HEK293 (cell line): ENCODE measurements around the gene YPEL5.

ENCODE experiments used
- MEIS1 ChIP-seq: sonication (generic); formaldehyde crosslinking; IDR thresholded peaks from 2 replicates; pipeline ENCODE4 v1.8.1; 2022; ENCODE audit warnings: missing genetic modification reagents, mild to moderate bottlenecking, borderline replicate concordance
- SCRT2 ChIP-seq: fragments of 450-650 bp; formaldehyde crosslinking; IDR thresholded peaks from 2 replicates; pipeline ENCODE4 v1.5.1; 2016; ENCODE audit warnings: missing biosample characterization, missing genetic modification characterization
- SP2 ChIP-seq: fragments of 450-650 bp; formaldehyde crosslinking; IDR thresholded peaks from 2 replicates; pipeline ENCODE4 v1.5.1; 2016; ENCODE audit warnings: missing biosample characterization, missing genetic modification characterization
- TRIM28 ChIP-seq: IDR thresholded peaks from 2 replicates; pipeline ENCODE4 v1.6.1; 2011; ENCODE audit warnings: low read length, control low read depth, borderline replicate concordance
- ZNF10 ChIP-seq: fragments of 450-650 bp; formaldehyde crosslinking; IDR thresholded peaks from 2 replicates; pipeline ENCODE4 v1.5.1; 2017; ENCODE audit warnings: missing biosample characterization, missing genetic modification characterization
- ZNF114 ChIP-seq: fragments of 450-650 bp; formaldehyde crosslinking; IDR thresholded peaks from 2 replicates; pipeline ENCODE4 v1.5.0; 2017; ENCODE audit warnings: missing biosample characterization, missing genetic modification characterization
- ZNF132 ChIP-seq: fragments of 450-650 bp; formaldehyde crosslinking; IDR thresholded peaks from 2 replicates; pipeline ENCODE4 v1.5.1; 2017; ENCODE audit warnings: missing biosample characterization, missing genetic modification characterization, borderline replicate concordance
- ZNF133 ChIP-seq: fragments of 450-650 bp; formaldehyde crosslinking; IDR thresholded peaks from 2 replicates; pipeline ENCODE4 v1.5.1; 2016; ENCODE audit warnings: missing biosample characterization, missing genetic modification characterization
- ZNF140 ChIP-seq: fragments of 450-650 bp; formaldehyde crosslinking; IDR thresholded peaks from 2 replicates; pipeline ENCODE4 v1.5.1; 2016; ENCODE audit warnings: missing biosample characterization, missing genetic modification characterization
- ZNF184 ChIP-seq: fragments of 450-650 bp; IDR thresholded peaks from 2 replicates; pipeline ENCODE4 v1.5.1; 2018; ENCODE audit warnings: missing biosample characterization, mild to moderate bottlenecking, missing genetic modification characterization
- ZNF23 ChIP-seq: fragments of 450-650 bp; formaldehyde crosslinking; IDR thresholded peaks from 2 replicates; pipeline ENCODE4 v1.5.1; 2016; ENCODE audit warnings: missing biosample characterization, missing genetic modification characterization, borderline replicate concordance
- ZNF266 ChIP-seq: fragments of 450-650 bp; formaldehyde crosslinking; IDR thresholded peaks from 2 replicates; pipeline ENCODE4 v1.5.1; 2016; ENCODE audit warnings: missing biosample characterization, missing genetic modification characterization, low read depth
- ZNF274 ChIP-seq, 2 experiments: fragments of 200-500 bp in 1 of 2; fragments of 450-650 bp in 1 of 2; sonication (Bioruptor generic) in 1 of 2; formaldehyde crosslinking in 1 of 2; IDR thresholded peaks; 2 replicates each; pipeline versions ENCODE4 v1.5.1 to v1.6.1; 2014 to 2016; ENCODE audit warnings: borderline replicate concordance in 1 of 2, inconsistent platforms in 1 of 2, low read length in 1 of 2, missing biosample characterization in 1 of 2, missing genetic modification characterization in 1 of 2
- ZNF335 ChIP-seq: fragments of 450-650 bp; formaldehyde crosslinking; conservative IDR thresholded peaks from 2 replicates; pipeline ENCODE4 v1.5.1; 2016; ENCODE audit warnings: missing biosample characterization, missing genetic modification characterization
- ZNF521 ChIP-seq: fragments of 450-650 bp; formaldehyde crosslinking; IDR thresholded peaks from 2 replicates; pipeline ENCODE4 v1.5.1; 2017; ENCODE audit warnings: missing biosample characterization, mild to moderate bottlenecking, missing genetic modification characterization
- ZNF596 ChIP-seq: fragments of 450-650 bp; IDR thresholded peaks from 2 replicates; pipeline ENCODE4 v1.5.0; 2018; ENCODE audit warnings: missing biosample characterization, mild to moderate bottlenecking, missing genetic modification characterization, moderate library complexity
- ZNF837 ChIP-seq: fragments of 450-650 bp; formaldehyde crosslinking; IDR thresholded peaks from 2 replicates; pipeline ENCODE4 v1.5.1; 2016; ENCODE audit warnings: missing biosample characterization, missing genetic modification characterization
- ZNF843 ChIP-seq: fragments of 450-650 bp; formaldehyde crosslinking; IDR thresholded peaks from 2 replicates; pipeline ENCODE4 v1.5.1; 2016; ENCODE audit warnings: missing biosample characterization, missing genetic modification characterization
- TF ChIP-seq, protein P1 (sequence below): fragments of 450-650 bp; formaldehyde crosslinking; IDR thresholded peaks from 2 replicates; pipeline ENCODE4 v1.5.1; 2016; ENCODE audit warnings: missing biosample characterization, missing genetic modification characterization
- TF ChIP-seq, protein P2 (sequence below): fragments of 450-650 bp; formaldehyde crosslinking; IDR thresholded peaks from 2 replicates; pipeline ENCODE4 v1.5.1; 2017; ENCODE audit warnings: missing biosample characterization, missing genetic modification characterization
- TF ChIP-seq, protein P3 (sequence below): fragments of 450-650 bp; formaldehyde crosslinking; optimal IDR thresholded peaks from 2 replicates; pipeline ENCODE3; 2016; ENCODE audit warnings: missing biosample characterization, mild to moderate bottlenecking, missing genetic modification characterization
- TF ChIP-seq, protein P4 (sequence below): fragments of 450-650 bp; formaldehyde crosslinking; IDR thresholded peaks from 2 replicates; pipeline ENCODE4 v1.5.1; 2016; ENCODE audit warnings: missing biosample characterization, missing genetic modification characterization
- TF ChIP-seq, protein P5 (sequence below): fragments of 450-650 bp; formaldehyde crosslinking; IDR thresholded peaks from 2 replicates; pipeline ENCODE4 v1.5.1; 2016; ENCODE audit warnings: missing biosample characterization, missing genetic modification characterization
- TF ChIP-seq, protein P6 (sequence below): fragments of 450-650 bp; formaldehyde crosslinking; conservative IDR thresholded peaks from 2 replicates; pipeline ENCODE4 v1.5.1; 2016; ENCODE audit warnings: low read depth, missing biosample characterization, missing genetic modification characterization
- TF ChIP-seq, protein P7 (sequence below): fragments of 450-650 bp; formaldehyde crosslinking; IDR thresholded peaks from 2 replicates; pipeline ENCODE4 v1.5.1; 2016; ENCODE audit warnings: missing biosample characterization, missing genetic modification characterization

The YPEL5 gene

DNA sequence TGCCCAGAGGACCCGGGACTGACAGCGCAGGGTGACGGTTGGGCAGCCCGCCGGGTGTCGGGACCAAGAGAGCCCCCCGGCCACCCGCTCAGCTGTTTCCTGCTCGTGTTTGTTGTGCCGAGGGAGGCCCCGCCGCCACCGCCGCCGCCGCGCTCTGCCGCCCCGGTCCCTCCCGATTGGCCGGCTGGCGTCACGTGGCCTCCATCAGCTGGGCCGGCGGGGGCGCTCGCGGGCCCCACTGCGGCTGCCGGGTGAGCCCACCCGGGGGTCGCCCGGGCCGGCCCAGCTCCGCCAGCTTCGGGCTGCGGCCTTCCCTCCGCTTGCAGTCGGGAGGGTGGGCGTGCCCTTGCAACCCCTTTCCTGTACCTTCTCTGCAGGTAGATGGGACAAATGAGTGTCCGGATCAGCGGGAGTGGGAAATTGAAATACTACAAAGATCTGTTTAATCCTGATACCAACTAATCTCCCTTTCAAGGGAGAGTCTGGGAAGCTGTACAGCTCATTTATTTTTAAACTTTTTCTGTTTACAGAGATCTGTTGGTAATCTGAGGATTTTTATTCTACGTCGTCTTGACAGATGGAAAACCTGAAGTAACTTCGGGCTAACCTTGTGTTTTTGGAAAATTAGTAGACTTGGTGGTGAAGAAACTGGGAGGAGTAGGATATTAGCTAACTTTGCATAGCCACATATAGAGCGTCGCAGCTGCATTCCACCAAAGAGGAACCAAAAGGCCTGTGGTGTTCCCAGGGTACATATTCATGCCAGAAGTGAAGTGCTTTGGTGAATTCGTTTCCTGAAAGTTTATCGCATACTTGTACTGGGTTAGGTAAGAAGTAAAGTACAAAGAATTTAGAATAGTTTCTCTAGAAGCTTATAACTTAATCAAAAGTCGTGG is 1.2 kb downstream of the YPEL5 start (continued):
- TF ChIP-seq, protein P1, sequence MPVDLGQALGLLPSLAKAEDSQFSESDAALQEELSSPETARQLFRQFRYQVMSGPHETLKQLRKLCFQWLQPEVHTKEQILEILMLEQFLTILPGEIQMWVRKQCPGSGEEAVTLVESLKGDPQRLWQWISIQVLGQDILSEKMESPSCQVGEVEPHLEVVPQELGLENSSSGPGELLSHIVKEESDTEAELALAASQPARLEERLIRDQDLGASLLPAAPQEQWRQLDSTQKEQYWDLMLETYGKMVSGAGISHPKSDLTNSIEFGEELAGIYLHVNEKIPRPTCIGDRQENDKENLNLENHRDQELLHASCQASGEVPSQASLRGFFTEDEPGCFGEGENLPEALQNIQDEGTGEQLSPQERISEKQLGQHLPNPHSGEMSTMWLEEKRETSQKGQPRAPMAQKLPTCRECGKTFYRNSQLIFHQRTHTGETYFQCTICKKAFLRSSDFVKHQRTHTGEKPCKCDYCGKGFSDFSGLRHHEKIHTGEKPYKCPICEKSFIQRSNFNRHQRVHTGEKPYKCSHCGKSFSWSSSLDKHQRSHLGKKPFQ (tag by site-specific recombination): no peak
- TF ChIP-seq ZNF521 (tag by site-specific recombination): no peak
- TF ChIP-seq ZNF596: no peak
- no peak for TF ChIP-seq ZNF114
- TF ChIP-seq ZNF133 (tag by site-specific recombination): no peak
- TF ChIP-seq, protein P2, sequence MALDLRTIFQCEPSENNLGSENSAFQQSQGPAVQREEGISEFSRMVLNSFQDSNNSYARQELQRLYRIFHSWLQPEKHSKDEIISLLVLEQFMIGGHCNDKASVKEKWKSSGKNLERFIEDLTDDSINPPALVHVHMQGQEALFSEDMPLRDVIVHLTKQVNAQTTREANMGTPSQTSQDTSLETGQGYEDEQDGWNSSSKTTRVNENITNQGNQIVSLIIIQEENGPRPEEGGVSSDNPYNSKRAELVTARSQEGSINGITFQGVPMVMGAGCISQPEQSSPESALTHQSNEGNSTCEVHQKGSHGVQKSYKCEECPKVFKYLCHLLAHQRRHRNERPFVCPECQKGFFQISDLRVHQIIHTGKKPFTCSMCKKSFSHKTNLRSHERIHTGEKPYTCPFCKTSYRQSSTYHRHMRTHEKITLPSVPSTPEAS (tag by site-specific recombination): no peak
- TF ChIP-seq SP2 (tag by site-specific recombination): peak; percentile 51
- TF ChIP-seq, protein P3, sequence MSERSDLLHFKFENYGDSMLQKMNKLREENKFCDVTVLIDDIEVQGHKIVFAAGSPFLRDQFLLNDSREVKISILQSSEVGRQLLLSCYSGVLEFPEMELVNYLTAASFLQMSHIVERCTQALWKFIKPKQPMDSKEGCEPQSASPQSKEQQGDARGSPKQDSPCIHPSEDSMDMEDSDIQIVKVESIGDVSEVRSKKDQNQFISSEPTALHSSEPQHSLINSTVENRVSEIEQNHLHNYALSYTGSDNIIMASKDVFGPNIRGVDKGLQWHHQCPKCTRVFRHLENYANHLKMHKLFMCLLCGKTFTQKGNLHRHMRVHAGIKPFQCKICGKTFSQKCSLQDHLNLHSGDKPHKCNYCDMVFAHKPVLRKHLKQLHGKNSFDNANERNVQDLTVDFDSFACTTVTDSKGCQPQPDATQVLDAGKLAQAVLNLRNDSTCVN (tag by site-specific recombination): peak; percentile 21
- no peak for TF ChIP-seq ZNF335 (tag by site-specific recombination)
- TF ChIP-seq, protein P4, sequence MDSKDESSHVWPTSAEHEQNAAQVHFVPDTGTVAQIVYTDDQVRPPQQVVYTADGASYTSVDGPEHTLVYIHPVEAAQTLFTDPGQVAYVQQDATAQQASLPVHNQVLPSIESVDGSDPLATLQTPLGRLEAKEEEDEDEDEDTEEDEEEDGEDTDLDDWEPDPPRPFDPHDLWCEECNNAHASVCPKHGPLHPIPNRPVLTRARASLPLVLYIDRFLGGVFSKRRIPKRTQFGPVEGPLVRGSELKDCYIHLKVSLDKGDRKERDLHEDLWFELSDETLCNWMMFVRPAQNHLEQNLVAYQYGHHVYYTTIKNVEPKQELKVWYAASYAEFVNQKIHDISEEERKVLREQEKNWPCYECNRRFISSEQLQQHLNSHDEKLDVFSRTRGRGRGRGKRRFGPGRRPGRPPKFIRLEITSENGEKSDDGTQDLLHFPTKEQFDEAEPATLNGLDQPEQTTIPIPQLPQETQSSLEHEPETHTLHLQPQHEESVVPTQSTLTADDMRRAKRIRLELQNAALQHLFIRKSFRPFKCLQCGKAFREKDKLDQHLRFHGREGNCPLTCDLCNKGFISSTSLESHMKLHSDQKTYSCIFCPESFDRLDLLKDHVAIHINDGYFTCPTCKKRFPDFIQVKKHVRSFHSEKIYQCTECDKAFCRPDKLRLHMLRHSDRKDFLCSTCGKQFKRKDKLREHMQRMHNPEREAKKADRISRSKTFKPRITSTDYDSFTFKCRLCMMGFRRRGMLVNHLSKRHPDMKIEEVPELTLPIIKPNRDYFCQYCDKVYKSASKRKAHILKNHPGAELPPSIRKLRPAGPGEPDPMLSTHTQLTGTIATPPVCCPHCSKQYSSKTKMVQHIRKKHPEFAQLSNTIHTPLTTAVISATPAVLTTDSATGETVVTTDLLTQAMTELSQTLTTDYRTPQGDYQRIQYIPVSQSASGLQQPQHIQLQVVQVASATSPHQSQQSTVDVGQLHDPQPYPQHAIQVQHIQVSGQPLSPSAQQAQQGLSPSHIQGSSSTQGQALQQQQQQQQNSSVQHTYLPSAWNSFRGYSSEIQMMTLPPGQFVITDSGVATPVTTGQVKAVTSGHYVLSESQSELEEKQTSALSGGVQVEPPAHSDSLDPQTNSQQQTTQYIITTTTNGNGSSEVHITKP: no peak
- no peak for TF ChIP-seq ZNF837
- TF ChIP-seq ZNF23 (tag by site-specific recombination): no peak
- no peak for TF ChIP-seq ZNF266 (tag by site-specific recombination)
- TF ChIP-seq, protein P5, sequence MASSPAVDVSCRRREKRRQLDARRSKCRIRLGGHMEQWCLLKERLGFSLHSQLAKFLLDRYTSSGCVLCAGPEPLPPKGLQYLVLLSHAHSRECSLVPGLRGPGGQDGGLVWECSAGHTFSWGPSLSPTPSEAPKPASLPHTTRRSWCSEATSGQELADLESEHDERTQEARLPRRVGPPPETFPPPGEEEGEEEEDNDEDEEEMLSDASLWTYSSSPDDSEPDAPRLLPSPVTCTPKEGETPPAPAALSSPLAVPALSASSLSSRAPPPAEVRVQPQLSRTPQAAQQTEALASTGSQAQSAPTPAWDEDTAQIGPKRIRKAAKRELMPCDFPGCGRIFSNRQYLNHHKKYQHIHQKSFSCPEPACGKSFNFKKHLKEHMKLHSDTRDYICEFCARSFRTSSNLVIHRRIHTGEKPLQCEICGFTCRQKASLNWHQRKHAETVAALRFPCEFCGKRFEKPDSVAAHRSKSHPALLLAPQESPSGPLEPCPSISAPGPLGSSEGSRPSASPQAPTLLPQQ (tag by site-specific recombination): peak; percentile 55; the same call in 1 of the 2 replicates
- TF ChIP-seq ZNF10 (tag by site-specific recombination): no peak
- TF ChIP-seq ZNF132 (tag by site-specific recombination): no peak
- no peak for TF ChIP-seq MEIS1
- no peak for TF ChIP-seq ZNF184
- TF ChIP-seq SCRT2 (tag by site-specific recombination): no peak
- TF ChIP-seq, protein P6, sequence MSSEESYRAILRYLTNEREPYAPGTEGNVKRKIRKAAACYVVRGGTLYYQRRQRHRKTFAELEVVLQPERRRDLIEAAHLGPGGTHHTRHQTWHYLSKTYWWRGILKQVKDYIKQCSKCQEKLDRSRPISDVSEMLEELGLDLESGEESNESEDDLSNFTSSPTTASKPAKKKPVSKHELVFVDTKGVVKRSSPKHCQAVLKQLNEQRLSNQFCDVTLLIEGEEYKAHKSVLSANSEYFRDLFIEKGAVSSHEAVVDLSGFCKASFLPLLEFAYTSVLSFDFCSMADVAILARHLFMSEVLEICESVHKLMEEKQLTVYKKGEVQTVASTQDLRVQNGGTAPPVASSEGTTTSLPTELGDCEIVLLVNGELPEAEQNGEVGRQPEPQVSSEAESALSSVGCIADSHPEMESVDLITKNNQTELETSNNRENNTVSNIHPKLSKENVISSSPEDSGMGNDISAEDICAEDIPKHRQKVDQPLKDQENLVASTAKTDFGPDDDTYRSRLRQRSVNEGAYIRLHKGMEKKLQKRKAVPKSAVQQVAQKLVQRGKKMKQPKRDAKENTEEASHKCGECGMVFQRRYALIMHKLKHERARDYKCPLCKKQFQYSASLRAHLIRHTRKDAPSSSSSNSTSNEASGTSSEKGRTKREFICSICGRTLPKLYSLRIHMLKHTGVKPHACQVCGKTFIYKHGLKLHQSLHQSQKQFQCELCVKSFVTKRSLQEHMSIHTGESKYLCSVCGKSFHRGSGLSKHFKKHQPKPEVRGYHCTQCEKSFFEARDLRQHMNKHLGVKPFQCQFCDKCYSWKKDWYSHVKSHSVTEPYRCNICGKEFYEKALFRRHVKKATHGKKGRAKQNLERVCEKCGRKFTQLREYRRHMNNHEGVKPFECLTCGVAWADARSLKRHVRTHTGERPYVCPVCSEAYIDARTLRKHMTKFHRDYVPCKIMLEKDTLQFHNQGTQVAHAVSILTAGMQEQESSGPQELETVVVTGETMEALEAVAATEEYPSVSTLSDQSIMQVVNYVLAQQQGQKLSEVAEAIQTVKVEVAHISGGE (tag by site-specific recombination): no peak
- TF ChIP-seq, protein P7, sequence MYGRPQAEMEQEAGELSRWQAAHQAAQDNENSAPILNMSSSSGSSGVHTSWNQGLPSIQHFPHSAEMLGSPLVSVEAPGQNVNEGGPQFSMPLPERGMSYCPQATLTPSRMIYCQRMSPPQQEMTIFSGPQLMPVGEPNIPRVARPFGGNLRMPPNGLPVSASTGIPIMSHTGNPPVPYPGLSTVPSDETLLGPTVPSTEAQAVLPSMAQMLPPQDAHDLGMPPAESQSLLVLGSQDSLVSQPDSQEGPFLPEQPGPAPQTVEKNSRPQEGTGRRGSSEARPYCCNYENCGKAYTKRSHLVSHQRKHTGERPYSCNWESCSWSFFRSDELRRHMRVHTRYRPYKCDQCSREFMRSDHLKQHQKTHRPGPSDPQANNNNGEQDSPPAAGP: no peak
- no peak for TF ChIP-seq ZNF843 (tag by site-specific recombination)
- TF ChIP-seq TRIM28: no peak
- TF ChIP-seq ZNF274 (IDR thresholded peaks at IDR 0.05; ENCODE audit: low read length): no peak
- TF ChIP-seq ZNF274 (tag by site-specific recombination; IDR thresholded peaks at IDR 0.05; ENCODE audit: borderline replicate concordance): no peak
- TF ChIP-seq ZNF140: no peak
